DND-41 (cell line): ENCODE results near the gene CDPF1.

ENCODE experiments used
- CTCF ChIP-seq: IDR thresholded peaks from 2 replicates; pipeline ENCODE4 v1.5.1; 2012; ENCODE audit warnings: borderline replicate concordance, low read length, moderate library complexity, mild to moderate bottlenecking; ENCODE audit not compliant: poor library complexity, severe bottlenecking; ENCODE audit errors: extremely low read depth
- EZH2 ChIP-seq: IDR thresholded peaks from 3 replicates; pipeline ENCODE4 v1.6.1; 2012; ENCODE audit warnings: borderline replicate concordance, low read depth, mild to moderate bottlenecking, moderate library complexity, low read length, inconsistent platforms; ENCODE audit not compliant: severe bottlenecking

- no peak for TF ChIP-seq CTCF
- TF ChIP-seq EZH2: no peak
These were observed 51.8 kb downstream of the CDPF1 start for GRCh38 chr22:46198274-46198673.
